ENCODE data around the gene CNNM4.

GRCh38 chr2:96804986-96805385 is 44.3 kb downstream of the CNNM4 start:
- TF ChIP-seq, protein P1, sequence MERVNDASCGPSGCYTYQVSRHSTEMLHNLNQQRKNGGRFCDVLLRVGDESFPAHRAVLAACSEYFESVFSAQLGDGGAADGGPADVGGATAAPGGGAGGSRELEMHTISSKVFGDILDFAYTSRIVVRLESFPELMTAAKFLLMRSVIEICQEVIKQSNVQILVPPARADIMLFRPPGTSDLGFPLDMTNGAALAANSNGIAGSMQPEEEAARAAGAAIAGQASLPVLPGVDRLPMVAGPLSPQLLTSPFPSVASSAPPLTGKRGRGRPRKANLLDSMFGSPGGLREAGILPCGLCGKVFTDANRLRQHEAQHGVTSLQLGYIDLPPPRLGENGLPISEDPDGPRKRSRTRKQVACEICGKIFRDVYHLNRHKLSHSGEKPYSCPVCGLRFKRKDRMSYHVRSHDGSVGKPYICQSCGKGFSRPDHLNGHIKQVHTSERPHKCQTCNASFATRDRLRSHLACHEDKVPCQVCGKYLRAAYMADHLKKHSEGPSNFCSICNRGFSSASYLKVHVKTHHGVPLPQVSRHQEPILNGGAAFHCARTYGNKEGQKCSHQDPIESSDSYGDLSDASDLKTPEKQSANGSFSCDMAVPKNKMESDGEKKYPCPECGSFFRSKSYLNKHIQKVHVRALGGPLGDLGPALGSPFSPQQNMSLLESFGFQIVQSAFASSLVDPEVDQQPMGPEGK (CRISPR knock-in tag; IDR thresholded peaks at IDR 0.05; ENCODE audit: borderline replicate concordance): no peak
- TF ChIP-seq ZC3H10 (CRISPR knock-in tag; IDR thresholded peaks at IDR 0.05) (no peak), SNAI2 (CRISPR knock-in tag; IDR thresholded peaks at IDR 0.05) (no peak)

Measured in SK-N-SH treated with all-trans-retinoic acid at 6 μM for 48 hours (cell line).